NCI-H2227 treated with DMSO at 0.1 percent for 48 hours (cell line): ENCODE measurements around the gene SCG5.

Experiments
- DNase-seq: peaks from one replicate; lab custom pipeline; 2025; lab: John Stamatoyannopoulos, UW

SCG5 gene

DNA sequence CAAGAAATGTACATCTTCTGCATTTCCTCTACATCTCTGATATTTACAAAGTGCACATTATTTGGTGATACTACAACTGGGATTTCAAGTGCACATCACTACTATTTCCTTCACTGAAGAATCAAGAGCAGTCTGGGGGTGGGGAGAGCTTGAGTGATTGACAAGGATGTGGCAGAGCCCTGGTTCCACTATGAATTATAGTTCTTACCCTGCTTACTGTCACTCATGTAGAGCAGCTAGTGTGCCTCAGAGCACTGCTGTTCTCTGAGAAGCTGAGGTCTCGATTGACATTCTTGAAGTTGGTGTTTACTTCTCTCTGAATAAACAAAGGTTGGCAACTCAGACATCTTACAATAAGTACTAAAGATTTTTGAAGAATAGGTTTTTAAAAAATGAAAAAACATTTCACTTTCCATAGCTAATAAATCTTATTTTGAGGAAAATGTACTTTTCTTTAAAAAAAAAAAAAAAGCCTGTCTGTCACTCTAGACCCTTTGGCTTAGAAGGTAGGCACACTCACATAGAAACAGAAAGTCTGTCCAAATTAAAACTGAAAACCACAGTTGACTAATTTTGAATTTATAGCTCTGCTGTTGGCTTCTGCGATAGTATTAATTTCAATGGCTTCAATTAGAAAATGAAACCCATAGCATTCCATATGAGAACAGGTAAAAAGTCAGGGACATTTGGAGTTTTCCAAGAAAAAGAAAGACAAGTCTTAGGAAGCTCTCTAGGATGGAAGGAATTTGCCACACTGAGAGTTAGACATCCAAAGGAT, 81.8 kb downstream of the SCG5 start:
- no peak for DNase-seq

DNA sequence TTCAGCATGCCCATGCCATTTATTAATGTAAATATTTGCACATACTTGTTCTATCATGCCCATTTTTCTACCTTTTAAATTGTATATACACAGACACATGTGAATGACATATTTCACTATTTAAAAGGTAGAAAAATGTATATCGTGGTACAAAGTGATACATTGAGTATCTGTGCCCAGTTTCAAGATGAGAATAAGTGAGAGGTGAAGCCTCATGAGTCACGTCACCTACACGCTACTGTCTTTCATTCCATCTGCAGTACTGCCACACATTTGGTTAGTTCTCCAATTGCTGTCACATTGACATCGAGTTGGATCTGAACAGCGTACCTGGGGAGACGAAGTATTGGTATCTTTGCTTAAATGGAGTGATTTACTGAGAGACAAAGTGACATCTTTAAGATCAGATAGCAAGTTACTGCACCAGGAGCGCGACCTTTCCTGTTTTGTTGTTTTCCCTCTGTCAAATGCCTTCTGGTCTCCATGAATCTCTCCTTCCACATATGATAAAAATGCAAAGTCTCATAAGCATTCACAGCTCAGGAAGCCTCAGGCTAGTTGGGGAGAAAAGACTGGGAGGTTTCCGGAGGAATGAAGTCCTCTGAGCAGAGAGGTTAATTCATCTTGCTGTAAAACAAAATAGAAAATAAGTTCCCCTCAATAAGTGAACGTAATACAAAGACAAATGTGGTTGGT, 88.3 kb downstream of the SCG5 start:
- DNase-seq, result no peak

DNA sequence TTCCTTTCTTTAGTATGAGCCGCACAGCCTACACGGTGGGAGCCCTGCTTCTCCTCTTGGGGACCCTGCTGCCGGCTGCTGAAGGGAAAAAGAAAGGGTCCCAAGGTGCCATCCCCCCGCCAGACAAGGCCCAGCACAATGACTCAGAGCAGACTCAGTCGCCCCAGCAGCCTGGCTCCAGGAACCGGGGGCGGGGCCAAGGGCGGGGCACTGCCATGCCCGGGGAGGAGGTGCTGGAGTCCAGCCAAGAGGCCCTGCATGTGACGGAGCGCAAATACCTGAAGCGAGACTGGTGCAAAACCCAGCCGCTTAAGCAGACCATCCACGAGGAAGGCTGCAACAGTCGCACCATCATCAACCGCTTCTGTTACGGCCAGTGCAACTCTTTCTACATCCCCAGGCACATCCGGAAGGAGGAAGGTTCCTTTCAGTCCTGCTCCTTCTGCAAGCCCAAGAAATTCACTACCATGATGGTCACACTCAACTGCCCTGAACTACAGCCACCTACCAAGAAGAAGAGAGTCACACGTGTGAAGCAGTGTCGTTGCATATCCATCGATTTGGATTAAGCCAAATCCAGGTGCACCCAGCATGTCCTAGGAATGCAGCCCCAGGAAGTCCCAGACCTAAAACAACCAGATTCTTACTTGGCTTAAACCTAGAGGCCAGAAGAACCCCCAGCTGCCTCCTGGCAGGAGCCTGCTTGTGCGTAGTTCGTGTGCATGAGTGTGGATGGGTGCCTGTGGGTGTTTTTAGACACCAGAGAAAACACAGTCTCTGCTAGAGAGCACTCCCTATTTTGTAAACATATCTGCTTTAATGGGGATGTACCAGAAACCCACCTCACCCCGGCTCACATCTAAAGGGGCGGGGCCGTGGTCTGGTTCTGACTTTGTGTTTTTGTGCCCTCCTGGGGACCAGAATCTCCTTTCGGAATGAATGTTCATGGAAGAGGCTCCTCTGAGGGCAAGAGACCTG, 89.5 kb downstream of the SCG5 start:
- no peak for DNase-seq

GRCh38 chr15:32732574-32733157, 91.2 kb downstream of the SCG5 start:
- no peak for DNase-seq

DNA sequence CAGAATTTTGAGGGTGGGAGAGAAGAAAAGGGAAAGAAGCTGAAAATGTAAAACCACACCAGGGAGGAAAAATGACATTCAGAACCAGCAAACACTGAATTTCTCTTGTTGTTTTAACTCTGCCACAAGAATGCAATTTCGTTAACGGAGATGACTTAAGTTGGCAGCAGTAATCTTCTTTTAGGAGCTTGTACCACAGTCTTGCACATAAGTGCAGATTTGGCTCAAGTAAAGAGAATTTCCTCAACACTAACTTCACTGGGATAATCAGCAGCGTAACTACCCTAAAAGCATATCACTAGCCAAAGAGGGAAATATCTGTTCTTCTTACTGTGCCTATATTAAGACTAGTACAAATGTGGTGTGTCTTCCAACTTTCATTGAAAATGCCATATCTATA, 91.8 kb downstream of the SCG5 start:
- DNase-seq, result no peak

GRCh38 chr15:32735989-32736700, 94.6 kb downstream of the SCG5 start:
- DNase-seq, result no peak

DNA sequence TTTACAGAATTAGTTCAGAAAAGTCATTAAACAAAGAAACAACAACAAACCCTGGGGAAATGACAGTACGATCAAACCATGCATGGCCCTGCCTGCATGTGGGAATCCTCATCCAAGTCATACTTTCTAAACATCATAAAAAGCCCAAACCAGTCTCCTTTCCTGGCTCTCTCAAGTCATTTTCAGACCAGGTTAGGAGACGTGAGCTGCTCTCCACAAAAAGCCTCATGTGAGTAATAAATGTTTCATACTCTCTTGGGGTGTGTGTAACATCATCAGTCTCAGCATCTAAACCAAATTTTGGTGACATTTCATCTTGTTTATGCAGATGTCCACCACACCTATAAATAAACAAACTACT, 95.2 kb downstream of the SCG5 start:
- DNase-seq, result no peak

- DNase-seq, result no peak
Observed at GRCh38 chr15:32737304-32737703, 95.8 kb downstream of the SCG5 start.

- DNase-seq, result no peak
Observed at GRCh38 chr15:32738666-32739065, 97.2 kb downstream of the SCG5 start.

- no peak for DNase-seq
Observed at GRCh38 chr15:32739522-32740063, 98.1 kb downstream of the SCG5 start.

- DNase-seq, result no peak
Observed at GRCh38 chr15:32743411-32744140, 102.1 kb downstream of the SCG5 start.

- no peak for DNase-seq
Observed at GRCh38 chr15:32746116-32746857, 104.8 kb downstream of the SCG5 start.
